ENCODE measurements around the gene ZFX.

ZFX gene

GRCh38 chrX:24166078-24166477, 16.5 kb downstream of the ZFX start:
- DNase-seq (no peak), ATAC-seq (ENCODE audit: insufficient read depth, low read depth) (no peak)
- Histone ChIP-seq H4K20me1 (ENCODE audit: insufficient read depth, low read length) (peaks cover 39% of the 10 kb centered on the region), H3K36me3 (ENCODE audit: insufficient read depth, low read length) (peaks cover 31% of the 10 kb centered on the region), H3K27ac (ENCODE audit: low read length) (no peak overlapping the region), H2AFZ (ENCODE audit: low read depth, low read length) (no peak overlapping the region), H3K4me3 (ENCODE audit: low read depth in 1 of 2, low read length in 2 of 2) (no peak overlapping the region), H3K4me2 (ENCODE audit: insufficient read depth, low read length) (no peak overlapping the region), H3K27me3 (ENCODE audit: insufficient read depth, low read length, poor library complexity) (no peaks in the 10 kb centered on the region), H3K9ac (ENCODE audit: low read depth, low read length) (no peak overlapping the region), H3K79me2 (ENCODE audit: insufficient read depth, low read length) (peaks cover 100% of the 10 kb centered on the region), H3K9me3 (ENCODE audit: insufficient read depth, low read length, severe bottlenecking) (no peaks in the 10 kb centered on the region), H3K4me1 (ENCODE audit: insufficient read depth, low read length) (no peaks in the 10 kb centered on the region)
- TF ChIP-seq CTCF (IDR thresholded peaks at IDR 0.05; ENCODE audit: borderline replicate concordance, extremely low read depth, low read length, poor library complexity, severe bottlenecking): no peak
- no peak for TF ChIP-seq EZH2 (IDR thresholded peaks at IDR 0.05; ENCODE audit: borderline replicate concordance, low read depth, low read length, severe bottlenecking)

- peaks cover 33% of the 10 kb centered on the region for H3K36me3 ChIP-seq (ENCODE audit: insufficient read depth, low read length)
- H3K79me2 ChIP-seq (ENCODE audit: insufficient read depth, low read length): peaks cover 100% of the 10 kb centered on the region
- H3K27ac ChIP-seq (ENCODE audit: low read length): no peak overlapping the region
- no peak for ATAC-seq (ENCODE audit: insufficient read depth, low read depth)
- peaks cover 36% of the 10 kb centered on the region for H4K20me1 ChIP-seq (ENCODE audit: insufficient read depth, low read length)
- H3K27me3 ChIP-seq (ENCODE audit: insufficient read depth, low read length, poor library complexity): no peaks in the 10 kb centered on the region
- H2AFZ ChIP-seq (ENCODE audit: low read depth, low read length): no peak overlapping the region
- H3K4me2 ChIP-seq (ENCODE audit: insufficient read depth, low read length): no peak overlapping the region
- DNase-seq: no peak
- H3K9ac ChIP-seq (ENCODE audit: low read depth, low read length): no peak overlapping the region
- H3K4me1 ChIP-seq (ENCODE audit: insufficient read depth, low read length): no peaks in the 10 kb centered on the region
- no peak overlapping the region for H3K4me3 ChIP-seq (ENCODE audit: low read depth in 1 of 2, low read length in 2 of 2)
- no peak for TF ChIP-seq EZH2 (IDR thresholded peaks at IDR 0.05; ENCODE audit: borderline replicate concordance, low read depth, low read length, severe bottlenecking)
- TF ChIP-seq CTCF (IDR thresholded peaks at IDR 0.05; ENCODE audit: borderline replicate concordance, extremely low read depth, low read length, poor library complexity, severe bottlenecking): no peak
- H3K9me3 ChIP-seq (ENCODE audit: insufficient read depth, low read length, severe bottlenecking): no peaks in the 10 kb centered on the region
Observed at GRCh38 chrX:24167719-24168472, 18.4 kb downstream of the ZFX start.

GRCh38 chrX:24168807-24169206, 19.3 kb downstream of the ZFX start:
- Histone ChIP-seq H3K36me3 (ENCODE audit: insufficient read depth, low read length) (peaks cover 39% of the 10 kb centered on the region), H3K4me3 (ENCODE audit: low read depth in 1 of 2, low read length in 2 of 2) (no peak overlapping the region), H3K9ac (ENCODE audit: low read depth, low read length) (no peak overlapping the region), H3K79me2 (ENCODE audit: insufficient read depth, low read length) (peaks cover 95% of the 10 kb centered on the region), H3K4me2 (ENCODE audit: insufficient read depth, low read length) (no peak overlapping the region), H3K9me3 (ENCODE audit: insufficient read depth, low read length, severe bottlenecking) (no peaks in the 10 kb centered on the region), H3K27ac (ENCODE audit: low read length) (no peak overlapping the region), H2AFZ (ENCODE audit: low read depth, low read length) (no peak overlapping the region), H3K4me1 (ENCODE audit: insufficient read depth, low read length) (no peaks in the 10 kb centered on the region), H4K20me1 (ENCODE audit: insufficient read depth, low read length) (peaks cover 34% of the 10 kb centered on the region), H3K27me3 (ENCODE audit: insufficient read depth, low read length, poor library complexity) (no peaks in the 10 kb centered on the region)
- DNase-seq: no peak
- TF ChIP-seq EZH2 (IDR thresholded peaks at IDR 0.05; ENCODE audit: borderline replicate concordance, low read depth, low read length, severe bottlenecking) (no peak), CTCF (IDR thresholded peaks at IDR 0.05; ENCODE audit: borderline replicate concordance, extremely low read depth, low read length, poor library complexity, severe bottlenecking) (no peak)
- ATAC-seq (ENCODE audit: insufficient read depth, low read depth): no peak
